ENCODE measurements around the gene SHISA8. TPM values are rescaled to one million over a fixed set of nuclear protein-coding genes. Genes with fewer than 3 reads are reported as not detected.

Gene SHISA8
- total RNA-seq, 2 donors from 2014 or later: 0.58 TPM; not detected in 1

DNA sequence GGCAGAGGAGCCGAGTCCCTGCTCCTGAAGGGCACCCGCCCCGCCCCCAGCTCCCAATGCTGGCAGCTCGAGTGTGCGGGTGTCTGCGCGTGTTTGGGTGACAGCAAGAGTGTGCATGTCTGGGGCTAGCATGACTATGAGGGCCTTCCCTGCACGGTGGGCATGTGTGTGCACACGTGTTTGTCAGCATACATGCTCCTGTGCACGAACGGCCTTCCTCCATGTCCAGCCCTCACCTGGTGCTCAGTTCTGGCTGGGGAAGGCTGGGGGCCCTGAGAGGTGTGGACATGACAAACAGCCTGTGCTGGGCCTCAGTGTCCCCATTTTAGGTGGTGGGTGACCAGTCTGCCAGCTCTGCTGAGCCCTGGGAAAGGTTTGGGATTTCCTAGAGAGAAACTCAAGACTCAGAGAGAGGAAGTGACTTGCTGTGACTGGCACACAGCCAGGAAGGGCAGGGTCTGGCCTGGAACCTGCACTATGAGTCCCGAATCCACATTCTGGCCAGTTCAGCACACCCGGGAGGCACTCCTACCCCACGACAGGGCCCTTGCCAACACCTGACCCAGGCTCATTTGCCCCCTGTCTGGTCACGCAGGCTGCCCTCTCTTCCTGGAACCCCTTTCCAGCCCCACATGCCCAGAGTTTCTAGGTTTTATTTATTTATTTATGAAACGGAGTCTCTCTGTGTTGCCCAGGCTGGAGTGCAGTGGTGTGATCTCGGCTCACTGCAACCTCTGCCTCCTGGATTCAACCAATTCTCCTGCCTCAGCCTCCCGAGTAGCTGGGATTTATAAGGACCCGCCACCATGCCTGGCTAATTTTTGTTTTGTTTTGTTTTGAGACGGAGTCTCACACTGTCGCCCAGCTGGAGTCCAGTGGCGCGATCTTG is 3.3 kb upstream of the SHISA8 start:
- H3K9ac ChIP-seq (ENCODE audit: extremely low read depth, low read length, poor library complexity, severe bottlenecking): no peak overlapping the region
- H3K4me3 Mint-ChIP-seq: peak overlapping the region; percentile 43

GRCh38 chr22:41917375-41917902 is 2.6 kb upstream of the SHISA8 start:
- Mint-ChIP-seq H3K27me3 (ENCODE audit: insufficient read depth) (peaks cover 76% of the 10 kb centered on the region), H3K4me3 (no peak overlapping the region), H3K27ac (no peak overlapping the region), H3K36me3 (ENCODE audit: low read depth) (no peaks in the 10 kb centered on the region), H3K9me3 (no peaks in the 10 kb centered on the region), H3K4me1 (peaks cover 7% of the 10 kb centered on the region)
- peaks cover 74% of the 10 kb centered on the region for H3K27me3 ChIP-seq (ENCODE audit: control insufficient read depth, insufficient read depth, low read length, poor library complexity, severe bottlenecking)
- H3K9ac ChIP-seq (ENCODE audit: extremely low read depth, low read length, poor library complexity, severe bottlenecking): no peak overlapping the region
- H3K4me1 ChIP-seq (ENCODE audit: control insufficient read depth, insufficient read depth, low read length): no peaks in the 10 kb centered on the region
- H3K9me3 ChIP-seq (ENCODE audit: control insufficient read depth, low read length): no peaks in the 10 kb centered on the region
- no peak for DNase-seq
- no peak overlapping the region for H3K27ac ChIP-seq (ENCODE audit: low read depth, low read length)
- no peaks in the 10 kb centered on the region for H3K36me3 ChIP-seq (ENCODE audit: control insufficient read depth, insufficient read depth, low read length)
- WGBS, 2 experiments (ENCODE audit: insufficient coverage in 1 of 2, insufficient read length in 1 of 2): 84 to 94% methylated on average over 3 to 11 of the region's 11 CpGs
- H3K4me3 ChIP-seq (ENCODE audit: low read length): no peak overlapping the region
- TF ChIP-seq, protein P1, sequence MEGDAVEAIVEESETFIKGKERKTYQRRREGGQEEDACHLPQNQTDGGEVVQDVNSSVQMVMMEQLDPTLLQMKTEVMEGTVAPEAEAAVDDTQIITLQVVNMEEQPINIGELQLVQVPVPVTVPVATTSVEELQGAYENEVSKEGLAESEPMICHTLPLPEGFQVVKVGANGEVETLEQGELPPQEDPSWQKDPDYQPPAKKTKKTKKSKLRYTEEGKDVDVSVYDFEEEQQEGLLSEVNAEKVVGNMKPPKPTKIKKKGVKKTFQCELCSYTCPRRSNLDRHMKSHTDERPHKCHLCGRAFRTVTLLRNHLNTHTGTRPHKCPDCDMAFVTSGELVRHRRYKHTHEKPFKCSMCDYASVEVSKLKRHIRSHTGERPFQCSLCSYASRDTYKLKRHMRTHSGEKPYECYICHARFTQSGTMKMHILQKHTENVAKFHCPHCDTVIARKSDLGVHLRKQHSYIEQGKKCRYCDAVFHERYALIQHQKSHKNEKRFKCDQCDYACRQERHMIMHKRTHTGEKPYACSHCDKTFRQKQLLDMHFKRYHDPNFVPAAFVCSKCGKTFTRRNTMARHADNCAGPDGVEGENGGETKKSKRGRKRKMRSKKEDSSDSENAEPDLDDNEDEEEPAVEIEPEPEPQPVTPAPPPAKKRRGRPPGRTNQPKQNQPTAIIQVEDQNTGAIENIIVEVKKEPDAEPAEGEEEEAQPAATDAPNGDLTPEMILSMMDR (conservative IDR thresholded peaks at IDR 0.05): no peak

More for the DNA sequence above, 3.3 kb upstream of the SHISA8 start:
- Mint-ChIP-seq H3K36me3 (ENCODE audit: low read depth) (no peaks in the 10 kb centered on the region), H3K27me3 (ENCODE audit: insufficient read depth) (peaks cover 73% of the 10 kb centered on the region), H3K27ac (no peak overlapping the region), H3K9me3 (no peaks in the 10 kb centered on the region), H3K4me1 (peaks cover 7% of the 10 kb centered on the region)
- Histone ChIP-seq H3K9me3 (ENCODE audit: control insufficient read depth, low read length) (no peaks in the 10 kb centered on the region), H3K4me1 (ENCODE audit: control insufficient read depth, insufficient read depth, low read length) (no peaks in the 10 kb centered on the region), H3K27ac (ENCODE audit: low read depth, low read length) (no peak overlapping the region), H3K4me3 (ENCODE audit: low read length) (no peak overlapping the region), H3K27me3 (ENCODE audit: control insufficient read depth, insufficient read depth, low read length, poor library complexity, severe bottlenecking) (peaks cover 70% of the 10 kb centered on the region), H3K36me3 (ENCODE audit: control insufficient read depth, insufficient read depth, low read length) (no peaks in the 10 kb centered on the region)
- no peak for DNase-seq
- TF ChIP-seq, protein P1 (conservative IDR thresholded peaks at IDR 0.05): no peak
- 92 to 93% methylated on average over 19 to 23 of the region's 23 CpGs for WGBS, 2 experiments (ENCODE audit: insufficient coverage in 1 of 2, insufficient read length in 1 of 2)

DNA sequence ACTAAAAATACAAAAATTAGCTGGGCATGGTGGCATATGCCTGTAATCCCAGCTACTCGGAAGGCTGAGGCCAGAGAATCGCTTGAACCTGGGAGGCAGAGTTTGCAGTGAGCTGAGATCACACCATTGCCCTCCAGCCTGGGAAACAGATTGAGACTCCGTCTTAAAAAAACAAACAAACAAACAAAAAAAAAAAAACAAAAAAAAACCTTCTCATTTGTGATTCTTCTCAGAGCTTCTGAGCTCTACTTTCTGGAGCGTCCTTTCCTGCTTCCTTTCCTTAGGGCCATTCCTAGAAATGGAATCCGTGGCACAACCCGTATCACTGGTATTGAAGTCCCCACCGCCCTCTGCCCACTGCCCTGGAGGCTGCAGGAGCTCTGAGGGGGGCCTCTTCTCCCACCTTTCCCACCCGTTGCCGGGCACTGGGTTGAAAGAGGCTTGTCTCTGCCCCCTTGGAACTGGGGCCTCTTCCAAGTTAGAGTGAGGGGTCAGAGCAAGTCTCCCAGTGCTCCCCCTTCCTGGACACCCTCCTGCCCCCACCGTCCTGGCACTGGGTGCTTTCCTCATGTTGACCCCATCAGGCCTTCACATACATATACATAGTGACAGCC is 2.0 kb upstream of the SHISA8 start:
- WGBS, 2 experiments (ENCODE audit: insufficient coverage in 1 of 2, insufficient read length in 1 of 2): 59 to 71% methylated on average over 6 to 10 of the region's 10 CpGs
- H3K27me3 Mint-ChIP-seq (ENCODE audit: insufficient read depth): peaks cover 76% of the 10 kb centered on the region
- DNase-seq: no peak
- Histone ChIP-seq H3K9ac (ENCODE audit: extremely low read depth, low read length, poor library complexity, severe bottlenecking) (no peak overlapping the region), H3K36me3 (ENCODE audit: control insufficient read depth, insufficient read depth, low read length) (no peaks in the 10 kb centered on the region), H3K4me3 (ENCODE audit: low read length) (no peak overlapping the region), H3K4me1 (ENCODE audit: control insufficient read depth, insufficient read depth, low read length) (no peaks in the 10 kb centered on the region), H3K27ac (ENCODE audit: low read depth, low read length) (no peak overlapping the region), H3K9me3 (ENCODE audit: control insufficient read depth, low read length) (no peaks in the 10 kb centered on the region), H3K27me3 (ENCODE audit: control insufficient read depth, insufficient read depth, low read length, poor library complexity, severe bottlenecking) (peaks cover 80% of the 10 kb centered on the region)
- H3K4me3 Mint-ChIP-seq: no peak overlapping the region
- peaks cover 7% of the 10 kb centered on the region for H3K4me1 Mint-ChIP-seq
- no peak overlapping the region for H3K27ac Mint-ChIP-seq
- TF ChIP-seq, protein P1 (conservative IDR thresholded peaks at IDR 0.05): no peak
- no peaks in the 10 kb centered on the region for H3K9me3 Mint-ChIP-seq
- H3K36me3 Mint-ChIP-seq (ENCODE audit: low read depth): no peaks in the 10 kb centered on the region

Measured in endodermal cell (in vitro differentiated cells).